DOHH2 (cell line): ENCODE measurements around the gene SUGCT.

Experiments used
- CTCF ChIP-seq: fragments of 200-600 bp; sonication (generic); IDR thresholded peaks from one replicate; pipeline ENCODE4 v1.5.1; 2014; ENCODE audit warnings: antibody characterized with exemption, mild to moderate bottlenecking, low read depth, low read length; ENCODE audit not compliant: poor library complexity, severe bottlenecking
- EZH2phosphoT487 ChIP-seq: fragments of 200-600 bp; sonication (generic); IDR thresholded peaks from 2 replicates; pipeline ENCODE4 v1.6.1; 2017; ENCODE audit warnings: borderline replicate concordance, mild to moderate bottlenecking, antibody characterized with exemption, low read length, moderate library complexity, mixed read lengths

- TF ChIP-seq CTCF (no peak), EZH2phosphoT487 (no peak)
Measured at GRCh38 chr7:40698214-40698920, 563.6 kb downstream of the SUGCT start.
